Breast epithelium (tissue), 4 donors: ENCODE measurements around the gene HERC6. TPM values are rescaled to one million over a fixed set of nuclear protein-coding genes. Genes with fewer than 3 reads are reported as not detected.
"Not testable (repeated sequence)": the region's sequence is repeated elsewhere in the genome, so short reads cannot be mapped to it uniquely, and the experiment has no call there.

ENCODE experiments used
- DNase-seq, 2 donors: peaks; one replicate each; pipeline ENCODE4 v3.0.0-alpha.2; 2019; ENCODE audit warnings: low spot score in 2 of 2
- H3K27ac ChIP-seq, 2 donors: fragments of 200-600 bp; sonication (generic) in 1 of 2; one replicate each; pipeline ENCODE4 v1.5.1; 2016 to 2019; ENCODE audit warnings: mild to moderate bottlenecking in 1 of 2
- H3K27me3 ChIP-seq, 2 donors: fragments of 200-600 bp; sonication (generic) in 1 of 2; one replicate each; pipeline versions ENCODE4 v1.5.1 to v1.6.0; 2017 to 2019; ENCODE audit warnings: control low read depth in 1 of 2, mild to moderate bottlenecking in 1 of 2
- H3K36me3 ChIP-seq: fragments of 200-600 bp; one replicate; pipeline ENCODE4 v1.5.1; 2019
- H3K4me1 ChIP-seq, 2 donors: fragments of 200-600 bp; sonication (generic); one replicate each; pipeline ENCODE4 v1.5.1; 2016 to 2019; ENCODE audit warnings: control low read depth in 1 of 2
- H3K4me3 ChIP-seq, 3 donors: fragments of 200-600 bp; sonication (generic); 1 replicate in 2 of 3; 2 replicates in 1 of 3; pipeline ENCODE4 v1.5.1; 2016 to 2019; ENCODE audit warnings: mild to moderate bottlenecking in 3 of 3, moderate library complexity in 2 of 3
- H3K9me3 ChIP-seq, 2 donors: fragments of 200-600 bp; sonication (generic) in 1 of 2; one replicate each; pipeline ENCODE4 v1.5.1; 2016 to 2019; ENCODE audit warnings: control low read depth in 1 of 2
- CTCF ChIP-seq, 3 donors: fragments of 450-650 bp; IDR thresholded peaks; one replicate each; pipeline ENCODE4 v1.5.1; 2016 to 2017; ENCODE audit warnings: antibody characterized with exemption in 3 of 3, mild to moderate bottlenecking in 3 of 3, moderate library complexity in 3 of 3
- POLR2A ChIP-seq: fragments of 450-650 bp; IDR thresholded peaks from one replicate; pipeline ENCODE4 v1.6.1; 2016; ENCODE audit warnings: antibody characterized with exemption, mild to moderate bottlenecking, moderate library complexity
- POLR2AphosphoS5 ChIP-seq, 3 donors: sonication (generic); formaldehyde crosslinking; IDR thresholded peaks; one replicate each; pipeline ENCODE4 v1.6.1; 2017; ENCODE audit warnings: antibody characterized with exemption in 3 of 3
- intact Hi-C: fragments of 100-400 bp; cut with DNase I; formaldehyde crosslinking; loops from one replicate; pipeline ENCODE4 v1.15.1; 2023; ENCODE audit warnings: low total_unique reads
- total RNA-seq, 3 donors: library from RNA; depleted of rRNA; stranded (reverse); fragments of >200 nt; gene quantifications; one replicate each; pipeline ENCODE4 v1.1.0, GENCODE V29; 2016

Gene HERC6
- total RNA-seq, 3 donors from 2014 or later, result 2.6 to 19.0 (median 5.2) TPM

- H3K27ac ChIP-seq, result no peak overlapping the region
- H3K9me3 ChIP-seq, result peaks cover 0 to 3% of the 10 kb centered on the region in 2 donors
- no peaks in the 10 kb centered on the region for H3K36me3 ChIP-seq
- H3K4me1 ChIP-seq, result no peaks in the 10 kb centered on the region
- no peak for DNase-seq
- intact Hi-C loops, result no loop called here
- H3K27me3 ChIP-seq, result no peaks in the 10 kb centered on the region
- no peak overlapping the region for H3K4me3 ChIP-seq
- no peak for TF ChIP-seq CTCF (IDR thresholded peaks at IDR 0.05)
These were observed 19.1 kb upstream of the HERC6 start for GRCh38 chr4:88359558-88359957.

- DNase-seq, result no peak
- TF ChIP-seq POLR2A, result no peak
- no peak for TF ChIP-seq CTCF (IDR thresholded peaks at IDR 0.05)
- TF ChIP-seq POLR2AphosphoS5 (IDR thresholded peaks at IDR 0.05), result no peak
- Histone ChIP-seq H3K4me3 (no peak overlapping the region), H3K36me3 (no peaks in the 10 kb centered on the region), H3K9me3 (peaks cover 0 to 3% of the 10 kb centered on the region in 2 donors), H3K4me1 (no peaks in the 10 kb centered on the region), H3K27me3 (no peaks in the 10 kb centered on the region), H3K27ac (no peak overlapping the region)
- intact Hi-C loops, result no loop called here
These were observed 18.4 kb upstream of the HERC6 start for GRCh38 chr4:88360256-88360655.

- H3K9me3 ChIP-seq, result peaks cover 0 to 3% of the 10 kb centered on the region in 2 donors
- intact Hi-C loops, result no loop called here
- TF ChIP-seq POLR2AphosphoS5 (IDR thresholded peaks at IDR 0.05), result no peak
- no peak for TF ChIP-seq CTCF (IDR thresholded peaks at IDR 0.05)
- TF ChIP-seq POLR2A, result no peak
- no peak overlapping the region for H3K27ac ChIP-seq
- no peaks in the 10 kb centered on the region for H3K27me3 ChIP-seq
- no peak overlapping the region for H3K4me3 ChIP-seq
- DNase-seq, result no peak
- no peaks in the 10 kb centered on the region for H3K36me3 ChIP-seq
- no peaks in the 10 kb centered on the region for H3K4me1 ChIP-seq
These were observed 17.9 kb upstream of the HERC6 start for GRCh38 chr4:88360791-88361190.

GRCh38 chr4:88361217-88361773 lies 17.4 kb upstream of the HERC6 start:
- H3K27me3 ChIP-seq, H3K27ac ChIP-seq, H3K9me3 ChIP-seq, H3K36me3 ChIP-seq, H3K4me1 ChIP-seq, DNase-seq, H3K4me3 ChIP-seq, intact Hi-C loops: not testable (repeated sequence)

- Histone ChIP-seq H3K27me3 (no peaks in the 10 kb centered on the region), H3K4me3 (no peak overlapping the region), H3K4me1 (no peaks in the 10 kb centered on the region), H3K27ac (no peak overlapping the region), H3K36me3 (no peaks in the 10 kb centered on the region), H3K9me3 (peaks cover 0 to 3% of the 10 kb centered on the region in 2 donors)
- TF ChIP-seq POLR2A (no peak), POLR2AphosphoS5 (IDR thresholded peaks at IDR 0.05) (no peak), CTCF (IDR thresholded peaks at IDR 0.05) (no peak)
- intact Hi-C loops, result no loop called here
- DNase-seq, result no peak
These were observed 12.2 kb upstream of the HERC6 start for GRCh38 chr4:88366460-88366859.

- H3K4me1 ChIP-seq, result no peaks in the 10 kb centered on the region
- no peak overlapping the region for H3K4me3 ChIP-seq
- TF ChIP-seq CTCF (IDR thresholded peaks at IDR 0.05) (no peak), POLR2AphosphoS5 (IDR thresholded peaks at IDR 0.05) (no peak), POLR2A (no peak)
- H3K27me3 ChIP-seq, result no peaks in the 10 kb centered on the region
- no peak overlapping the region for H3K27ac ChIP-seq
- no peaks in the 10 kb centered on the region for H3K36me3 ChIP-seq
- DNase-seq, result no peak
- intact Hi-C loops, result no loop called here
- peaks cover 0 to 3% of the 10 kb centered on the region in 2 donors for H3K9me3 ChIP-seq
These were observed 10.8 kb upstream of the HERC6 start for GRCh38 chr4:88367826-88368225.
